Fibroblast of skin of left biceps (primary cell): ENCODE measurements around the gene KRABD2.
"Not testable (repeated sequence)": the region's sequence is repeated elsewhere in the genome, so short reads cannot be mapped to it uniquely, and the experiment has no call there.

Source experiments
- DNase-seq, 2 experiments: peaks; one replicate each; pipeline ENCODE4 v3.0.0-alpha.2; 2013; ENCODE audit warnings: low read depth in 2 of 2

KRABD2 gene

GRCh38 chr17:8376271-8377067, at the start of gene KRABD2:
Gene KRABD2 (minus strand): TSS chr17:8376704.
- peak in 1 of 2 experiments; percentile 42 for DNase-seq

- DNase-seq: no peak
Measured at GRCh38 chr17:8421571-8421970, 45.1 kb upstream of the KRABD2 start.

GRCh38 chr17:8420041-8420934, 43.8 kb upstream of the KRABD2 start:
- no peak for DNase-seq

- DNase-seq: no peak
Measured at GRCh38 chr17:8419305-8419704, 42.8 kb upstream of the KRABD2 start.

- DNase-seq: no peak
Measured at GRCh38 chr17:8418471-8418870, 42.0 kb upstream of the KRABD2 start.

GRCh38 chr17:8417806-8418205, 41.3 kb upstream of the KRABD2 start:
- DNase-seq: no peak

- DNase-seq: no peak
Measured at GRCh38 chr17:8413938-8414337, 37.4 kb upstream of the KRABD2 start.

- no peak for DNase-seq
Measured at GRCh38 chr17:8413328-8413727, 36.8 kb upstream of the KRABD2 start.

- DNase-seq: no peak
Measured at GRCh38 chr17:8412089-8412488, 35.6 kb upstream of the KRABD2 start.

GRCh38 chr17:8410883-8411238, 34.4 kb upstream of the KRABD2 start:
- DNase-seq: no peak

- peak; percentile 53 to 59 for DNase-seq
Measured at GRCh38 chr17:8409966-8410882, 33.7 kb upstream of the KRABD2 start.

- no peak for DNase-seq
Measured at GRCh38 chr17:8408371-8408770, 31.9 kb upstream of the KRABD2 start.

GRCh38 chr17:8406174-8406573, 29.7 kb upstream of the KRABD2 start:
- no peak for DNase-seq

- DNase-seq: no peak
Measured at GRCh38 chr17:8405499-8406016, 29.1 kb upstream of the KRABD2 start.

- DNase-seq: no peak
Measured at GRCh38 chr17:8402921-8403536, 26.5 kb upstream of the KRABD2 start.

- no peak for DNase-seq
Measured at GRCh38 chr17:8401107-8401506, 24.6 kb upstream of the KRABD2 start.

- DNase-seq: no peak
Measured at GRCh38 chr17:8398980-8399379, 22.5 kb upstream of the KRABD2 start.

GRCh38 chr17:8397636-8398035, 21.1 kb upstream of the KRABD2 start, which contains the start of gene RNF222:
Gene RNF222 (minus strand): TSS chr17:8397827. CDS start chr17:8393461, 4,366 bp downstream.
- DNase-seq: no peak

GRCh38 chr17:8394497-8394896, 18.0 kb upstream of the KRABD2 start:
- DNase-seq: not testable (repeated sequence)

- DNase-seq: no peak
Measured at GRCh38 chr17:8393470-8394231, 17.1 kb upstream of the KRABD2 start.
